Esophagus squamous epithelium (tissue), 5 donors: ENCODE measurements around the gene ZNF133. TPM values are rescaled to one million over a fixed set of nuclear protein-coding genes. Genes with fewer than 3 reads are reported as not detected.

Experiments
- DNase-seq: peaks from one replicate; lab custom pipeline; 2025; lab: John Stamatoyannopoulos, UW
- H3K27ac ChIP-seq, 4 donors: fragments of 200-600 bp; sonication (generic); one replicate each; pipeline ENCODE4 v1.5.1; 2016 to 2019; ENCODE audit warnings: mild to moderate bottlenecking in 1 of 4
- H3K27me3 ChIP-seq, 4 donors: fragments of 200-600 bp; sonication (generic); 1 replicate in 3 of 4; 2 replicates in 1 of 4; pipeline versions ENCODE4 v1.5.1 to v1.6.0; 2017 to 2021; ENCODE audit warnings: antibody characterized with exemption in 1 of 4
- H3K36me3 ChIP-seq, 3 donors: fragments of 200-600 bp; sonication (generic); one replicate each; pipeline ENCODE4 v1.5.1; 2016 to 2019
- H3K4me1 ChIP-seq, 3 donors: fragments of 200-600 bp; sonication (generic); one replicate each; pipeline ENCODE4 v1.5.1; 2017 to 2019
- H3K4me3 ChIP-seq, 4 donors: fragments of 200-600 bp; sonication (generic); 1 replicate in 3 of 4; 2 replicates in 1 of 4; pipeline ENCODE4 v1.5.1; 2016 to 2019; ENCODE audit warnings: mild to moderate bottlenecking in 2 of 4, moderate library complexity in 1 of 4
- H3K9me3 ChIP-seq, 3 donors: fragments of 200-600 bp; sonication (generic); one replicate each; pipeline ENCODE4 v1.5.1; 2016 to 2019
- CTCF ChIP-seq, 6 experiments: fragments of 450-650 bp in 4 of 6; fragments of 200-600 bp in 2 of 6; sonication (generic) in 2 of 6; IDR thresholded peaks; one replicate each; pipeline ENCODE4 v1.5.1; 2016 to 2019; ENCODE audit warnings: antibody characterized with exemption in 6 of 6, mild to moderate bottlenecking in 4 of 6, moderate library complexity in 4 of 6
- POLR2A ChIP-seq, 4 donors: fragments of 450-650 bp; IDR thresholded peaks; one replicate each; pipeline ENCODE4 v1.6.1; 2017; ENCODE audit warnings: antibody characterized with exemption in 4 of 4, mild to moderate bottlenecking in 4 of 4, moderate library complexity in 3 of 4
- WGBS, 2 donors: methylation state at CpG; one replicate each; pipeline ENCODE4 v1.1.5; 2018; 5-methylcytosine and 5-hydroxymethylcytosine counted together
- intact Hi-C: fragments of 100-400 bp; cut with DNase I; formaldehyde crosslinking; loops from one replicate; pipeline ENCODE4 v1.15.0; 2022
- small RNA-seq, 4 donors: library from RNA; depleted of rRNA; stranded (forward); fragments of <200 nt; gene quantifications; one replicate each; pipeline ENCODE3, GENCODE V24; 2016
- total RNA-seq, 4 donors: library from RNA; depleted of rRNA; stranded (reverse); fragments of >200 nt; gene quantifications; one replicate each; pipeline ENCODE4 v1.1.0, GENCODE V29; 2016
- donor health status: DM: yes; HTN: yes; CAD: no.

ZNF133 gene
- total RNA-seq, 4 donors from 2014 or later, result 10.1 to 20.2 (median 13.7) TPM

- WGBS, 2 donors, result 68 to 83% methylated on average over 2 of the region's 2 CpGs
- no peak for TF ChIP-seq POLR2A (IDR thresholded peaks at IDR 0.05)
- no peak for TF ChIP-seq CTCF (IDR thresholded peaks at IDR 0.05)
- DNase-seq, result no peak
These were observed 76.4 kb downstream of the ZNF133 start for GRCh38 chr20:18364768-18365167.

More at GRCh38 chr20:18364768-18365167, 76.4 kb downstream of the ZNF133 start:
- H3K27me3 ChIP-seq, result no peaks in the 10 kb centered on the region
- H3K4me1 ChIP-seq, result peaks cover 0 to 13% (median 0%) of the 10 kb centered on the region in 3 donors
- no peaks in the 10 kb centered on the region for H3K9me3 ChIP-seq
- no peaks in the 10 kb centered on the region for H3K36me3 ChIP-seq
- no peak overlapping the region for H3K27ac ChIP-seq
- no peak overlapping the region for H3K4me3 ChIP-seq
- intact Hi-C loops, result no loop called here

Small RNAs within 50 kb of the gene (small RNA-seq; reads per million reads assigned to genes)
- 0 to 0.15 (median 0) reads per million in 4 donors for gene RN7SL14P
- gene RNU2-56P, result 0 to 0.27 (median 0.16) reads per million in 4 donors

Other genes starting within 250 kb of the ZNF133 start
- 10 to 100 TPM in 2 of 4 donors, 1 to 10 TPM in 2; 8.1 to 14.7 (median 9.4) TPM for gene OVOL2, start 230.6 kb upstream of the ZNF133 start, total RNA-seq
- gene KAT14, start 150.7 kb upstream of the ZNF133 start, total RNA-seq, result 10 to 100 TPM in 2 of 4 donors, 1 to 10 TPM in 2; 6.5 to 11.8 (median 9.8) TPM
- gene PET117, start 150.7 kb upstream of the ZNF133 start, total RNA-seq, result 10 to 100 TPM in 2 of 4 donors, 1 to 10 TPM in 2; 2.8 to 17.0 (median 7.7) TPM
- 1 to 10 TPM in 2 of 4 donors, under 1 TPM in 2; 0.92 to 5.2 (median 1.1) TPM for gene DZANK1, start 178.5 kb downstream of the ZNF133 start, total RNA-seq
- gene POLR3F, start 178.9 kb downstream of the ZNF133 start, total RNA-seq, result 1 to 10 TPM; 5.1 to 9.2 (median 6.9) TPM
- gene RBBP9, start 208.7 kb downstream of the ZNF133 start, total RNA-seq, result 10 to 100 TPM in 3 of 4 donors, 1 to 10 TPM in 1; 6.6 to 27.7 (median 11.4) TPM
- 10 to 100 TPM; 37.6 to 72.3 (median 43.9) TPM for gene SEC23B, start 219.4 kb downstream of the ZNF133 start, total RNA-seq